GM12878 (cell line): ENCODE results near the gene NUDT3.

Source experiments
- BACH1 ChIP-seq: fragments of 450-650 bp; IDR thresholded peaks from 2 replicates; pipeline ENCODE4 v1.6.1; 2017; ENCODE audit warnings: mild to moderate bottlenecking, borderline replicate concordance
- CBX3 ChIP-seq: fragments of 200-600 bp; sonication (generic); IDR thresholded peaks from 2 replicates; pipeline ENCODE4 v1.6.1; 2016; ENCODE audit warnings: low read depth, borderline replicate concordance
- CREM ChIP-seq: IDR thresholded peaks from 2 replicates; pipeline ENCODE4 v1.6.1; 2014; ENCODE audit warnings: antibody characterized with exemption, low read depth
- CTCF ChIP-seq, 3 experiments: IDR thresholded peaks in 2 of 3; conservative IDR thresholded peaks in 1 of 3; 2 replicates each; pipeline ENCODE4 v1.5.1; 2011; ENCODE audit warnings: low read depth in 3 of 3, low read length in 3 of 3, mild to moderate bottlenecking in 3 of 3, control low read depth in 2 of 3, moderate library complexity in 2 of 3, inconsistent platforms in 1 of 3, mixed read lengths in 1 of 3; ENCODE audit not compliant: control insufficient read depth in 2 of 3, insufficient read depth in 1 of 3; ENCODE audit errors: extremely low read depth in 1 of 3
- EZH2 ChIP-seq: IDR thresholded peaks from 2 replicates; pipeline ENCODE4 v1.6.1; 2012; ENCODE audit warnings: low read depth, mild to moderate bottlenecking, control low read depth, inconsistent platforms, low read length, borderline replicate concordance; ENCODE audit not compliant: control insufficient read depth
- GABPA ChIP-seq: IDR thresholded peaks from 2 replicates; pipeline ENCODE4 v1.6.1; 2014; ENCODE audit warnings: antibody characterized with exemption, low read depth, mild to moderate bottlenecking, inconsistent platforms
- MAX ChIP-seq: IDR thresholded peaks from 2 replicates; pipeline ENCODE4 v1.6.1; 2012; ENCODE audit warnings: low read depth, low read length, improper control_type of control experiment
- MYC ChIP-seq: IDR thresholded peaks from 2 replicates; pipeline ENCODE4 v1.6.1; 2011; ENCODE audit warnings: mild to moderate bottlenecking, low read length, moderate library complexity, inconsistent platforms; ENCODE audit not compliant: insufficient read depth, insufficient replicate concordance, insufficient read length, severe bottlenecking
- PBX3 ChIP-seq: IDR thresholded peaks from 2 replicates; pipeline ENCODE4 v1.6.1; 2011; ENCODE audit warnings: mild to moderate bottlenecking, low read depth, low read length, moderate library complexity; ENCODE audit not compliant: insufficient replicate concordance
- POLR2A ChIP-seq: IDR thresholded peaks from 2 replicates; pipeline ENCODE4 v1.6.1; 2011; ENCODE audit warnings: low read depth, mild to moderate bottlenecking, low read length
- POLR2AphosphoS2 ChIP-seq: IDR thresholded peaks from 2 replicates; pipeline ENCODE4 v1.6.1; 2011; ENCODE audit warnings: low read depth, mild to moderate bottlenecking, low read length, improper control_type of control experiment, moderate library complexity
- RAD21 ChIP-seq: IDR thresholded peaks from 2 replicates; pipeline ENCODE4 v1.6.1; 2011; ENCODE audit warnings: mild to moderate bottlenecking, low read depth, low read length, moderate library complexity; ENCODE audit not compliant: insufficient read depth
- SMAD1 ChIP-seq: fragments of 450-650 bp; IDR thresholded peaks from 2 replicates; pipeline ENCODE4 v1.6.1; 2018; ENCODE audit warnings: mild to moderate bottlenecking, low read depth; ENCODE audit not compliant: partially characterized antibody
- USF2 ChIP-seq: IDR thresholded peaks from 2 replicates; pipeline ENCODE4 v1.6.1; 2011; ENCODE audit warnings: low read depth, low read length, improper control_type of control experiment, borderline replicate concordance

GRCh38 chr6:34369385-34369784, 23.1 kb downstream of the NUDT3 start:
- no peak for TF ChIP-seq BACH1
- no peak for TF ChIP-seq MAX
- TF ChIP-seq RAD21: no peak
- TF ChIP-seq PBX3: no peak
- TF ChIP-seq EZH2: no peak
- no peak for TF ChIP-seq CBX3
- no peak for TF ChIP-seq POLR2AphosphoS2
- TF ChIP-seq USF2: no peak
- TF ChIP-seq POLR2A: no peak
- TF ChIP-seq MYC: no peak
- TF ChIP-seq GABPA: no peak
- no peak for TF ChIP-seq SMAD1
- TF ChIP-seq CREM: no peak
- no peak for TF ChIP-seq CTCF (IDR thresholded peaks at IDR 0.05 in 2 of 3, conservative IDR thresholded peaks at IDR 0.05 in 1 of 3; ENCODE audit: control insufficient read depth in 2 of 3, extremely low read depth in 1 of 3, insufficient read depth in 1 of 3, low read depth in 3 of 3, low read length in 3 of 3)
